Epithelial cell of esophagus (primary cell): ENCODE data around the gene VWA3B.

ENCODE experiments used
- DNase-seq: peaks from one replicate; pipeline ENCODE4 v3.0.0; 2010; ENCODE audit warnings: low read depth
- H3K4me3 ChIP-seq: 2 replicates; pipeline ENCODE4 v1.5.1; 2011; ENCODE audit warnings: mild to moderate bottlenecking, low read length, control low read depth
- CTCF ChIP-seq: IDR thresholded peaks from 2 replicates; pipeline ENCODE4 v1.5.1; 2011; ENCODE audit warnings: low read depth, mild to moderate bottlenecking, low read length, control low read depth, inconsistent platforms; ENCODE audit not compliant: insufficient read depth; ENCODE audit errors: missing control alignments

VWA3B gene

GRCh38 chr2:98356729-98357128 is 269.8 kb downstream of the VWA3B start:
- DNase-seq = peak; percentile 20
- no peak overlapping the region for H3K4me3 ChIP-seq
- no peak for TF ChIP-seq CTCF

- TF ChIP-seq CTCF = no peak
- no peak for DNase-seq
- no peak overlapping the region for H3K4me3 ChIP-seq
Observed at GRCh38 chr2:98357849-98358248, 270.9 kb downstream of the VWA3B start.

- no peak for TF ChIP-seq CTCF
- H3K4me3 ChIP-seq = no peak overlapping the region
- DNase-seq = peak; percentile 75
Observed at GRCh38 chr2:98359986-98360385, 273.0 kb downstream of the VWA3B start.
